GM23338 (cell line): ENCODE measurements around the gene COTL1. TPM values are rescaled to one million over a fixed set of nuclear protein-coding genes. Genes with fewer than 3 reads are reported as not detected.

Experiments
- ATAC-seq: fragments of 200-7000 bp; cut with Tn5 transposase; 3 replicates; pipeline ENCODE4 v1.9.1; 2020
- DNase-seq: peaks from one replicate; pipeline ENCODE4 v3.0.0-alpha.2; 2015; ENCODE audit warnings: low spot score
- H2AFZ ChIP-seq: fragments of 200-600 bp; sonication (generic); 2 replicates; pipeline ENCODE4 v1.8.0; 2016; ENCODE audit warnings: antibody characterized with exemption, mild to moderate bottlenecking, moderate library complexity
- H3F3A ChIP-seq: fragments of 200-600 bp; sonication (generic); replicated peaks from 2 replicates; pipeline ENCODE4 v1.8.0; 2017; ENCODE audit warnings: antibody characterized with exemption, mixed run types, low read depth
- H3K27ac ChIP-seq: fragments of 200-600 bp; sonication (generic); 2 replicates; pipeline ENCODE4 v1.6.1; 2016; ENCODE audit warnings: low read depth
- H3K27me3 ChIP-seq: fragments of 200-600 bp; sonication (generic); 2 replicates; pipeline ENCODE4 v1.8.0; 2016; ENCODE audit warnings: mild to moderate bottlenecking, mixed run types, moderate library complexity; ENCODE audit not compliant: insufficient read depth
- H3K36me3 ChIP-seq: fragments of 200-600 bp; sonication (generic); 2 replicates; pipeline ENCODE4 v1.8.0; 2016; ENCODE audit warnings: mild to moderate bottlenecking; ENCODE audit not compliant: insufficient read depth
- H3K4me1 ChIP-seq: fragments of 200-600 bp; sonication (generic); 2 replicates; pipeline ENCODE4 v1.8.0; 2016; ENCODE audit warnings: mild to moderate bottlenecking, moderate library complexity; ENCODE audit not compliant: insufficient read depth
- H3K4me2 ChIP-seq: fragments of 200-600 bp; sonication (generic); 2 replicates; pipeline ENCODE4 v1.7.1; 2017; ENCODE audit warnings: mixed run types
- H3K4me3 ChIP-seq: fragments of 200-600 bp; sonication (generic); 2 replicates; pipeline ENCODE4 v1.6.1; 2016; ENCODE audit warnings: mixed run types
- H3K79me2 ChIP-seq: fragments of 200-600 bp; sonication (generic); replicated peaks from 2 replicates; pipeline ENCODE4 v1.8.0; 2017; ENCODE audit warnings: mild to moderate bottlenecking; ENCODE audit not compliant: insufficient read depth
- H3K9me2 ChIP-seq: fragments of 200-600 bp; sonication (generic); 2 replicates; pipeline ENCODE4 v1.8.0; 2017; ENCODE audit not compliant: insufficient read depth
- H4K20me1 ChIP-seq: fragments of 200-600 bp; sonication (generic); replicated peaks from 2 replicates; pipeline ENCODE4 v1.8.0; 2017; ENCODE audit warnings: mild to moderate bottlenecking; ENCODE audit not compliant: insufficient read depth
- H3K27ac Mint-ChIP-seq: 2 replicates; pipeline ENCODE4 v1.8.0; 2020; ENCODE audit warnings: inconsistent platforms, mild to moderate bottlenecking, moderate library complexity, mixed read lengths
- H3K27me3 Mint-ChIP-seq: 3 replicates; pipeline ENCODE4 v1.8.0; 2022; ENCODE audit warnings: low read depth, mild to moderate bottlenecking, moderate library complexity, mixed read lengths, inconsistent platforms; ENCODE audit not compliant: insufficient read depth, poor library complexity
- H3K36me3 Mint-ChIP-seq: 3 replicates; pipeline ENCODE4 v1.8.0; 2021; ENCODE audit warnings: low read depth, mild to moderate bottlenecking, inconsistent platforms, moderate library complexity, mixed read lengths
- H3K4me1 Mint-ChIP-seq: 3 replicates; pipeline ENCODE4 v1.8.0; 2020; ENCODE audit warnings: mild to moderate bottlenecking, inconsistent platforms, mixed read lengths
- H3K4me3 Mint-ChIP-seq: 3 replicates; pipeline ENCODE4 v1.8.0; 2021; ENCODE audit warnings: moderate library complexity, mild to moderate bottlenecking, inconsistent platforms, mixed read lengths
- H3K9me3 Mint-ChIP-seq: 3 replicates; pipeline ENCODE4 v1.8.0; 2020; ENCODE audit warnings: moderate library complexity, mild to moderate bottlenecking, inconsistent platforms, mixed read lengths
- CREB1 ChIP-seq: fragments of 250-450 bp; sonication (Bioruptor Pico); IDR thresholded peaks from 2 replicates; pipeline ENCODE4 v1.5.0; 2020; ENCODE audit warnings: low read depth, mild to moderate bottlenecking, moderate library complexity
- CTCF ChIP-seq, 2 experiments: fragments of 200-600 bp in 1 of 2; sonication (generic) in 1 of 2; conservative IDR thresholded peaks; 2 replicates each; pipeline versions ENCODE4 v1.5.1 to v1.6.1; 2016 to 2017; ENCODE audit warnings: antibody characterized with exemption in 2 of 2, low read depth in 2 of 2, mild to moderate bottlenecking in 2 of 2, moderate library complexity in 1 of 2
- ETS1 ChIP-seq: IDR thresholded peaks from 2 replicates; pipeline ENCODE4 v1.6.1; 2016; ENCODE audit warnings: antibody characterized with exemption
- EZH2 ChIP-seq: fragments of 200-600 bp; sonication (generic); IDR thresholded peaks from one replicate; pipeline ENCODE4 v1.8.0; 2017; ENCODE audit warnings: antibody characterized with exemption, mild to moderate bottlenecking, low read depth; ENCODE audit not compliant: unreplicated experiment
- EZH2phosphoT487 ChIP-seq: fragments of 200-600 bp; sonication (generic); IDR thresholded peaks from one replicate; pipeline ENCODE4 v1.8.1; 2018; ENCODE audit warnings: antibody characterized with exemption; ENCODE audit not compliant: unreplicated experiment
- JUNB ChIP-seq: IDR thresholded peaks from one replicate; pipeline ENCODE4 v1.6.1; 2016; ENCODE audit warnings: antibody characterized with exemption; ENCODE audit not compliant: unreplicated experiment
- NANOG ChIP-seq: IDR thresholded peaks from 2 replicates; pipeline ENCODE4 v1.6.1; 2016; ENCODE audit warnings: antibody characterized with exemption, borderline replicate concordance
- POLR2AphosphoS5 ChIP-seq: IDR thresholded peaks from 2 replicates; pipeline ENCODE4 v1.6.1; 2016; ENCODE audit warnings: antibody characterized with exemption, low read depth
- REST ChIP-seq: IDR thresholded peaks from one replicate; pipeline ENCODE4 v1.6.1; 2018; ENCODE audit warnings: antibody characterized with exemption; ENCODE audit not compliant: unreplicated experiment
- STAT1 ChIP-seq: IDR thresholded peaks from one replicate; pipeline ENCODE4 v1.6.1; 2016; ENCODE audit warnings: antibody characterized with exemption; ENCODE audit not compliant: unreplicated experiment
- ZNF114 ChIP-seq: fragments of 250-450 bp; sonication (Bioruptor Pico); IDR thresholded peaks from 2 replicates; pipeline ENCODE4 v1.5.0; 2020; ENCODE audit warnings: mild to moderate bottlenecking, moderate library complexity
- ZNF331 ChIP-seq: fragments of 250-450 bp; sonication (Bioruptor Pico); IDR thresholded peaks from 2 replicates; pipeline ENCODE4 v1.5.0; 2020; ENCODE audit warnings: low read depth, mild to moderate bottlenecking, moderate library complexity
- ZNF462 ChIP-seq: fragments of 250-450 bp; sonication (Bioruptor Pico); IDR thresholded peaks from 2 replicates; pipeline ENCODE4 v1.5.0; 2020; ENCODE audit warnings: mild to moderate bottlenecking, moderate library complexity
- polyA plus RNA-seq: library from polyadenylated mRNA; unstranded; fragments of >200 nt; fragmentation: Nextera tagmentation; extraction: Ambion mirVana; gene quantifications from 2 replicates; pipeline ENCODE4 v1.2.1, GENCODE V29; 2016
- total RNA-seq: library from RNA; depleted of rRNA; stranded (reverse); fragments of >200 nt; shearing (Covaris generic); gene quantifications from 2 replicates; pipeline ENCODE4 v1.2.3, GENCODE V29; 2014

The COTL1 gene
- total and polyA plus RNA-seq, 2 experiments from 2014 or later, result 117 to 166 TPM

- H3K4me3 Mint-ChIP-seq, result no peak overlapping the region; the same call in 2 of the 3 replicates
- peak overlapping the region; percentile 57 for H3K27ac ChIP-seq
- peaks cover 21% of the 10 kb centered on the region for H3K27me3 Mint-ChIP-seq
- TF ChIP-seq EZH2phosphoT487, result no peak
- TF ChIP-seq NANOG, result no peak
- TF ChIP-seq CTCF (conservative IDR thresholded peaks at IDR 0.05; ENCODE audit: low read depth in 2 of 2), result no peak
- no peak for TF ChIP-seq POLR2AphosphoS5
- no peak for TF ChIP-seq JUNB
- no peak for TF ChIP-seq ZNF114
- no peak for TF ChIP-seq ZNF462 (CRISPR knock-in tag)
- no peak for TF ChIP-seq EZH2
- no peak for TF ChIP-seq ETS1
- no peak for TF ChIP-seq ZNF331 (CRISPR knock-in tag)
- TF ChIP-seq CREB1, result no peak
- no peak for TF ChIP-seq REST
- no peak for TF ChIP-seq STAT1
- H3F3A ChIP-seq, result peaks cover 9% of the 10 kb centered on the region; the same call in 1 of the 2 replicates
- no peaks in the 10 kb centered on the region for H3K79me2 ChIP-seq
- H3K9me2 ChIP-seq, result no peaks in the 10 kb centered on the region
- peaks cover 49% of the 10 kb centered on the region for H3K4me1 Mint-ChIP-seq
- peaks cover 34% of the 10 kb centered on the region for H3K4me1 ChIP-seq
- no peak overlapping the region for H3K4me3 ChIP-seq
- peak overlapping the region; percentile 24; the same call in 1 of the 2 replicates for H3K27ac Mint-ChIP-seq
- no peak overlapping the region for H2AFZ ChIP-seq
- ATAC-seq (no peak), DNase-seq (no peak)
- H3K36me3 Mint-ChIP-seq, result peaks cover 14% of the 10 kb centered on the region; the same call in 2 of the 3 replicates
- H3K9me3 Mint-ChIP-seq, result no peaks in the 10 kb centered on the region
- no peaks in the 10 kb centered on the region for H3K27me3 ChIP-seq
- no peaks in the 10 kb centered on the region for H4K20me1 ChIP-seq
- H3K4me2 ChIP-seq, result peak overlapping the region; percentile 64
- no peaks in the 10 kb centered on the region for H3K36me3 ChIP-seq
These were observed 57.6 kb downstream of the COTL1 start for GRCh38 chr16:84560269-84560668.
